Spleen (tissue), 10 donors: ENCODE measurements around the gene PCDHGB7. TPM values are rescaled to one million over a fixed set of nuclear protein-coding genes. Genes with fewer than 3 reads are reported as not detected.

ENCODE experiments used
- polyA plus RNA-seq, 3 donors: library from polyadenylated mRNA; stranded (reverse); fragments of 200-250 nt; gene quantifications; one replicate each; pipeline ENCODE4 v1.2.1, GENCODE V29; 2013
- total RNA-seq, 7 donors: library from RNA; depleted of rRNA in 3 of 7; stranded (reverse); fragments of >200 nt in 3 of 7; fragmentation: NEBNext Ultra II Directional in 4 of 7; extraction: Animal tissue kit (Norgen Biotek cat#: 25700) in 4 of 7; gene quantifications; one replicate each; pipeline versions ENCODE4 v1.1.0 to v1.2.1, GENCODE V29; 2016 to 2021
- donor health status: healthy with polysubstance abuse.
- donor health status: DM: no; HTN: no; CAD: no; lungs with moderate emphysema.
- donor health status: DM: no; HTN: no; CAD: no.
- donor health status: Bipolar disorder and iron deficiency.
- donor health status: healthy.
- donor health status: DM: no; HTN: no; CAD: no.
- donor health status: DM: yes; HTN: yes; CAD: no.

The PCDHGB7 gene
- total and polyA plus RNA-seq, 10 donors: 0.14 to 11.9 (median 6.9) TPM

Other genes starting within 250 kb of the PCDHGB7 start
Only the 30 nearest of the 37 such genes appear.
- 1 to 10 TPM in 5 of 7 donors, under 1 TPM in 2; 0.68 to 3.4 (median 1.2) TPM for gene PCDHB11, start 218.1 kb upstream of the PCDHGB7 start, total RNA-seq
- under 1 TPM; 0.07 to 0.19 (median 0.14) TPM for gene PCDHB11, start 218.1 kb upstream of the PCDHGB7 start, polyA plus RNA-seq
- 1 to 10 TPM; 1.1 to 2.4 (median 1.8) TPM for gene PCDHB12, start 209.0 kb upstream of the PCDHGB7 start, total RNA-seq
- under 1 TPM; 0.11 to 0.16 (median 0.11) TPM for gene PCDHB12, start 209.0 kb upstream of the PCDHGB7 start, polyA plus RNA-seq
- gene PCDHB13, start 203.8 kb upstream of the PCDHGB7 start, total RNA-seq: 1 to 10 TPM; 1.4 to 6.8 (median 4.0) TPM
- under 1 TPM; 0.09 to 0.38 (median 0.12) TPM for gene PCDHB13, start 203.8 kb upstream of the PCDHGB7 start, polyA plus RNA-seq
- 1 to 10 TPM; 1.6 to 5.9 (median 2.8) TPM for gene PCDHB14, start 194.3 kb upstream of the PCDHGB7 start, total RNA-seq
- gene PCDHB14, start 194.3 kb upstream of the PCDHGB7 start, polyA plus RNA-seq: under 1 TPM; 0.27 to 0.93 (median 0.30) TPM
- gene PCDHB15, start 172.3 kb upstream of the PCDHGB7 start, total RNA-seq: 1 to 10 TPM; 1.7 to 5.6 (median 3.8) TPM
- 1 to 10 TPM in 1 of 3 donors, under 1 TPM in 2; 0.42 to 1.1 (median 0.72) TPM for gene PCDHB15, start 172.3 kb upstream of the PCDHGB7 start, polyA plus RNA-seq
- gene SLC25A2, start 113.6 kb upstream of the PCDHGB7 start, total RNA-seq: 1 to 10 TPM in 6 of 7 donors, under 1 TPM in 1; 0.57 to 3.0 (median 2.2) TPM
- gene SLC25A2, start 113.6 kb upstream of the PCDHGB7 start, polyA plus RNA-seq: under 1 TPM; 0.05 to 0.22 (median 0.07) TPM
- 10 to 100 TPM; 67.6 to 80.6 (median 75.7) TPM for gene TAF7, start 96.9 kb upstream of the PCDHGB7 start, total RNA-seq
- 100 to 1,000 TPM in 2 of 3 donors, 10 to 100 TPM in 1; 91.1 to 112 (median 111) TPM for gene TAF7, start 96.9 kb upstream of the PCDHGB7 start, polyA plus RNA-seq
- gene PCDHGA1, start 87.2 kb upstream of the PCDHGB7 start, total RNA-seq: under 1 TPM in 6 of 7 donors, not detected in 1; 0.17 to 0.52 (median 0.36) TPM
- under 1 TPM; 0.04 to 0.06 (median 0.06) TPM for gene PCDHGA1, start 87.2 kb upstream of the PCDHGB7 start, polyA plus RNA-seq
- 1 to 10 TPM in 6 of 7 donors, under 1 TPM in 1; 0.84 to 3.9 (median 1.8) TPM for gene PCDHGA2, start 78.9 kb upstream of the PCDHGB7 start, total RNA-seq
- under 1 TPM; 0.04 to 0.19 (median 0.06) TPM for gene PCDHGA2, start 78.9 kb upstream of the PCDHGB7 start, polyA plus RNA-seq
- gene PCDHGA3, start 73.8 kb upstream of the PCDHGB7 start, total RNA-seq: 1 to 10 TPM in 5 of 7 donors, under 1 TPM in 2; 0.60 to 4.4 (median 2.1) TPM
- under 1 TPM in 1 of 3 donors, not detected in 2; 0.22 TPM for gene PCDHGA3, start 73.8 kb upstream of the PCDHGB7 start, polyA plus RNA-seq
- 1 to 10 TPM in 6 of 7 donors, under 1 TPM in 1; 0.87 to 3.7 (median 1.6) TPM for gene PCDHGB1, start 67.6 kb upstream of the PCDHGB7 start, total RNA-seq
- under 1 TPM in 2 of 3 donors, not detected in 1; 0.04 to 0.10 TPM for gene PCDHGB1, start 67.6 kb upstream of the PCDHGB7 start, polyA plus RNA-seq
- 1 to 10 TPM; 1.4 to 4.5 (median 2.7) TPM for gene PCDHGA4, start 62.7 kb upstream of the PCDHGB7 start, total RNA-seq
- gene PCDHGA4, start 62.7 kb upstream of the PCDHGB7 start, polyA plus RNA-seq: under 1 TPM; 0.04 to 0.16 (median 0.05) TPM
- gene PCDHGB2, start 57.7 kb upstream of the PCDHGB7 start, total RNA-seq: 1 to 10 TPM; 1.7 to 4.5 (median 3.5) TPM
- gene PCDHGB2, start 57.7 kb upstream of the PCDHGB7 start, polyA plus RNA-seq: under 1 TPM in 2 of 3 donors, not detected in 1; 0.09 to 0.22 TPM
- 1 to 10 TPM; 1.4 to 3.1 (median 2.3) TPM for gene PCDHGA5, start 53.5 kb upstream of the PCDHGB7 start, total RNA-seq
- gene PCDHGA5, start 53.5 kb upstream of the PCDHGB7 start, polyA plus RNA-seq: under 1 TPM in 2 of 3 donors, not detected in 1; 0.04 to 0.22 TPM
- 1 to 10 TPM; 1.3 to 5.0 (median 3.9) TPM for gene PCDHGB3, start 47.4 kb upstream of the PCDHGB7 start, total RNA-seq
- under 1 TPM; 0.06 to 0.38 (median 0.09) TPM for gene PCDHGB3, start 47.4 kb upstream of the PCDHGB7 start, polyA plus RNA-seq
- gene PCDHGA6, start 43.8 kb upstream of the PCDHGB7 start, total RNA-seq: 1 to 10 TPM; 2.2 to 5.0 (median 4.2) TPM
- gene PCDHGA6, start 43.8 kb upstream of the PCDHGB7 start, polyA plus RNA-seq: under 1 TPM; 0.35 to 0.58 (median 0.54) TPM
- 1 to 10 TPM; 1.2 to 5.4 (median 2.0) TPM for gene PCDHGA7, start 34.9 kb upstream of the PCDHGB7 start, total RNA-seq
- under 1 TPM; 0.18 to 0.29 (median 0.22) TPM for gene PCDHGA7, start 34.9 kb upstream of the PCDHGB7 start, polyA plus RNA-seq
- gene PCDHGB4, start 30.0 kb upstream of the PCDHGB7 start, total RNA-seq: 1 to 10 TPM; 1.6 to 3.9 (median 3.0) TPM
- gene PCDHGB4, start 30.0 kb upstream of the PCDHGB7 start, polyA plus RNA-seq: under 1 TPM; 0.02 to 0.29 (median 0.14) TPM
- gene PCDHGA8, start 25.0 kb upstream of the PCDHGB7 start, total RNA-seq: 1 to 10 TPM in 6 of 7 donors, under 1 TPM in 1; 0.70 to 3.9 (median 2.1) TPM
- under 1 TPM in 2 of 3 donors, not detected in 1; 0.04 to 0.13 TPM for gene PCDHGA8, start 25.0 kb upstream of the PCDHGB7 start, polyA plus RNA-seq
- gene PCDHGB5, start 19.7 kb upstream of the PCDHGB7 start, total RNA-seq: 1 to 10 TPM; 3.9 to 8.0 (median 5.6) TPM
- under 1 TPM; 0.07 to 0.32 (median 0.17) TPM for gene PCDHGB5, start 19.7 kb upstream of the PCDHGB7 start, polyA plus RNA-seq
- gene PCDHGA9, start 14.9 kb upstream of the PCDHGB7 start, total RNA-seq: 1 to 10 TPM; 2.6 to 9.6 (median 4.7) TPM
- under 1 TPM in 2 of 3 donors, not detected in 1; 0.11 to 0.29 TPM for gene PCDHGA9, start 14.9 kb upstream of the PCDHGB7 start, polyA plus RNA-seq
- gene PCDHGB6, start 9.7 kb upstream of the PCDHGB7 start, total RNA-seq: 1 to 10 TPM; 3.1 to 6.8 (median 5.2) TPM
- under 1 TPM; 0.13 to 0.42 (median 0.20) TPM for gene PCDHGB6, start 9.7 kb upstream of the PCDHGB7 start, polyA plus RNA-seq
- 1 to 10 TPM; 2.5 to 6.9 (median 4.6) TPM for gene PCDHGA10, start 4.7 kb upstream of the PCDHGB7 start, total RNA-seq
- under 1 TPM; 0.15 to 0.35 (median 0.17) TPM for gene PCDHGA10, start 4.7 kb upstream of the PCDHGB7 start, polyA plus RNA-seq
- 1 to 10 TPM; 1.8 to 5.7 (median 3.2) TPM for gene PCDHGA11, start 3.4 kb downstream of the PCDHGB7 start, total RNA-seq
- gene PCDHGA11, start 3.4 kb downstream of the PCDHGB7 start, polyA plus RNA-seq: under 1 TPM; 0.13 to 0.26 (median 0.18) TPM
- 1 to 10 TPM; 3.3 to 6.3 (median 5.4) TPM for gene PCDHGA12, start 12.8 kb downstream of the PCDHGB7 start, total RNA-seq
- gene PCDHGA12, start 12.8 kb downstream of the PCDHGB7 start, polyA plus RNA-seq: under 1 TPM; 0.02 to 0.54 (median 0.12) TPM
- gene PCDHGC3, start 58.3 kb downstream of the PCDHGB7 start, total RNA-seq: 10 to 100 TPM; 10.7 to 26.7 (median 22.5) TPM
- 10 to 100 TPM in 2 of 3 donors, 1 to 10 TPM in 1; 7.0 to 12.7 (median 10.3) TPM for gene PCDHGC3, start 58.3 kb downstream of the PCDHGB7 start, polyA plus RNA-seq
- 1 to 10 TPM; 1.3 to 3.9 (median 2.6) TPM for gene PCDHGC4, start 67.4 kb downstream of the PCDHGB7 start, total RNA-seq
- under 1 TPM in 2 of 3 donors, not detected in 1; 0.03 TPM for gene PCDHGC4, start 67.4 kb downstream of the PCDHGB7 start, polyA plus RNA-seq
- 1 to 10 TPM in 5 of 7 donors, under 1 TPM in 2; 0.93 to 2.5 (median 1.2) TPM for gene PCDHGC5, start 71.4 kb downstream of the PCDHGB7 start, total RNA-seq
- gene PCDHGC5, start 71.4 kb downstream of the PCDHGB7 start, polyA plus RNA-seq: under 1 TPM in 2 of 3 donors, not detected in 1; 0.02 to 0.10 TPM
- 100 to 1,000 TPM in 3 of 7 donors, 10 to 100 TPM in 4; 72.5 to 123 (median 93.0) TPM for gene DIAPH1, start 201.3 kb downstream of the PCDHGB7 start, total RNA-seq
- gene DIAPH1, start 201.3 kb downstream of the PCDHGB7 start, polyA plus RNA-seq: 10 to 100 TPM; 35.4 to 46.5 (median 35.8) TPM
- 10 to 100 TPM; 51.1 to 71.3 (median 60.7) TPM for gene HDAC3, start 219.2 kb downstream of the PCDHGB7 start, total RNA-seq
- gene HDAC3, start 219.2 kb downstream of the PCDHGB7 start, polyA plus RNA-seq: 100 to 1,000 TPM in 1 of 3 donors, 10 to 100 TPM in 2; 66.3 to 108 (median 89.3) TPM